PC-9 (cell line): ENCODE measurements around the gene MET.

Experiments used
- EZH2 ChIP-seq: fragments of 200-600 bp; sonication (generic); IDR thresholded peaks from 2 replicates; pipeline ENCODE4 v1.8.0; 2017; ENCODE audit warnings: antibody characterized with exemption, low read depth
- TF ChIP-seq, protein P1 (sequence below): fragments of 200-600 bp; sonication (generic); conservative IDR thresholded peaks from 2 replicates; pipeline ENCODE4 v1.6.1; 2017; ENCODE audit warnings: mixed run types, antibody characterized with exemption, mild to moderate bottlenecking, moderate library complexity

DNA sequence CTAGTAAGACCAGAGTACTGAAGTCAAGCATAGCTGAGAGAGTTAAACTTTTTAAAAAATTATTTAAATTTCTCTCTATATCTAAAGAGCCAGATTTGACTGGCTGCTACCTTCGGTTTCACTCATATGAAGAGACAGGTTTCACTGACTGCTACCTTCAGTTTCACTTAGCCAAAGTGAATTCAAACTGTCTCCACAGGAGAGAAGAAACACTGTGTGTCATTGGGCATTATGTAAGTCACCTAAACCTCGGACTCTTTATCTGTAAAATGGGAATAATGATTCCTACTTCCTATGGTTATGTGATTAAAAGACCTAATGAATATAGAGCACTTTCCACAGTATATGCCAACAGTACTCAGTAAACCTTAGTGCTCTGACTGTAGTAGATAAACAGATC is 41.6 kb upstream of the MET start:
- TF ChIP-seq, protein P1, sequence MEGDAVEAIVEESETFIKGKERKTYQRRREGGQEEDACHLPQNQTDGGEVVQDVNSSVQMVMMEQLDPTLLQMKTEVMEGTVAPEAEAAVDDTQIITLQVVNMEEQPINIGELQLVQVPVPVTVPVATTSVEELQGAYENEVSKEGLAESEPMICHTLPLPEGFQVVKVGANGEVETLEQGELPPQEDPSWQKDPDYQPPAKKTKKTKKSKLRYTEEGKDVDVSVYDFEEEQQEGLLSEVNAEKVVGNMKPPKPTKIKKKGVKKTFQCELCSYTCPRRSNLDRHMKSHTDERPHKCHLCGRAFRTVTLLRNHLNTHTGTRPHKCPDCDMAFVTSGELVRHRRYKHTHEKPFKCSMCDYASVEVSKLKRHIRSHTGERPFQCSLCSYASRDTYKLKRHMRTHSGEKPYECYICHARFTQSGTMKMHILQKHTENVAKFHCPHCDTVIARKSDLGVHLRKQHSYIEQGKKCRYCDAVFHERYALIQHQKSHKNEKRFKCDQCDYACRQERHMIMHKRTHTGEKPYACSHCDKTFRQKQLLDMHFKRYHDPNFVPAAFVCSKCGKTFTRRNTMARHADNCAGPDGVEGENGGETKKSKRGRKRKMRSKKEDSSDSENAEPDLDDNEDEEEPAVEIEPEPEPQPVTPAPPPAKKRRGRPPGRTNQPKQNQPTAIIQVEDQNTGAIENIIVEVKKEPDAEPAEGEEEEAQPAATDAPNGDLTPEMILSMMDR, result no peak
- no peak for TF ChIP-seq EZH2
